A549 (cell line): ENCODE results near the gene RETREG1. TPM values are rescaled to one million over a fixed set of nuclear protein-coding genes. Genes with fewer than 3 reads are reported as not detected.

Experiments
- ATAC-seq, 2 experiments: fragments of 200-7000 bp in 1 of 2; fragments of >200 bp in 1 of 2; cut with Nextera tagmentation in 1 of 2; cut with Tn5 transposase in 1 of 2; 3 replicates each; pipeline versions ENCODE4 v1.8.0 to v1.9.1; 2018 to 2020; ENCODE audit warnings: mild to moderate bottlenecking in 1 of 2, moderate library complexity in 1 of 2
- CTCF ChIA-PET: fragments of 300-600 bp; sonication (Branson Sonifier 250); formaldehyde crosslinking; extraction: SDS; loops from one replicate; lab custom pipeline; 2021; ENCODE audit warnings: antibody characterized with exemption, inconsistent platforms; lab: Yijun Ruan, JAX
- POLR2A ChIA-PET: fragments of 350-600 bp; formaldehyde crosslinking; extraction: SDS; loops from one replicate; lab custom pipeline; 2021; ENCODE audit warnings: antibody characterized with exemption, inconsistent platforms; lab: Yijun Ruan, JAX
- DNase-seq, 2 experiments: peaks; one replicate each; pipeline versions ENCODE4 v3.0.0 to v3.0.0-alpha.2; 2011 to 2016; ENCODE audit warnings: low read depth in 1 of 2, low spot score in 1 of 2
- FAIRE-seq: peaks from 2 replicates; lab custom pipeline; 2011; peaks lifted over from hg19 to GRCh38; lab: Jason Lieb, UNC
- H3K27ac ChIP-seq, 2 experiments: fragments of >200 bp; sonication (Bioruptor Twin); formaldehyde crosslinking; 3 replicates each; pipeline ENCODE4 v1.5.1; 2016 to 2017
- H3K4me1 ChIP-seq: fragments of >200 bp; sonication (Bioruptor Twin); formaldehyde crosslinking; 3 replicates; pipeline ENCODE4 v1.6.1; 2016
- H3K4me2 ChIP-seq: fragments of >200 bp; sonication (Bioruptor Twin); formaldehyde crosslinking; 3 replicates; pipeline ENCODE4 v1.6.1; 2016
- H3K4me3 ChIP-seq: fragments of >200 bp; sonication (Bioruptor Twin); formaldehyde crosslinking; 3 replicates; pipeline ENCODE4 v1.5.1; 2016
- H3K9me3 ChIP-seq: fragments of >200 bp; sonication (Bioruptor Twin); formaldehyde crosslinking; 3 replicates; pipeline ENCODE4 v1.6.1; 2016
- CBX8 ChIP-seq: fragments of 200-600 bp; sonication (generic); IDR thresholded peaks from 2 replicates; pipeline ENCODE4 v1.6.1; 2016
- CHD2 ChIP-seq: fragments of 150-350 bp; IDR thresholded peaks from 2 replicates; pipeline ENCODE4 v1.6.1; 2014; ENCODE audit warnings: low read length; ENCODE audit not compliant: partially characterized antibody
- EHF ChIP-seq: fragments of 250-450 bp; sonication (Bioruptor Pico); IDR thresholded peaks from 2 replicates; pipeline ENCODE4 v1.5.0; 2020; ENCODE audit warnings: mild to moderate bottlenecking
- EHMT2 ChIP-seq: fragments of 200-600 bp; sonication (generic); IDR thresholded peaks from 2 replicates; pipeline ENCODE4 v1.6.1; 2016; ENCODE audit warnings: antibody characterized with exemption, low read depth, mild to moderate bottlenecking, moderate library complexity
- FOXS1 ChIP-seq: fragments of 250-450 bp; sonication (Bioruptor Pico); IDR thresholded peaks from 2 replicates; pipeline ENCODE4 v1.5.0; 2020; ENCODE audit warnings: mild to moderate bottlenecking, moderate library complexity
- GATA3 ChIP-seq: IDR thresholded peaks from 2 replicates; pipeline ENCODE4 v1.6.1; 2012; ENCODE audit warnings: borderline replicate concordance
- JUN ChIP-seq, 2 experiments: fragments of >200 bp; sonication (Bioruptor Twin); formaldehyde crosslinking; IDR thresholded peaks; 2 replicates in 1 of 2; 3 replicates in 1 of 2; pipeline ENCODE4 v1.6.1; 2016 to 2017
- MAFK ChIP-seq: fragments of 450-650 bp; IDR thresholded peaks from 2 replicates; pipeline ENCODE4 v1.6.1; 2014; ENCODE audit not compliant: partially characterized antibody
- MAZ ChIP-seq: fragments of 150-350 bp; IDR thresholded peaks from 2 replicates; pipeline ENCODE4 v1.6.1; 2014; ENCODE audit warnings: antibody characterized with exemption, low read depth, low read length, borderline replicate concordance
- NFE2L2 ChIP-seq: fragments of 150-350 bp; conservative IDR thresholded peaks from 2 replicates; pipeline ENCODE4 v1.6.1; 2014; ENCODE audit warnings: low read length
- PHF8 ChIP-seq: fragments of 200-600 bp; sonication (generic); IDR thresholded peaks from 2 replicates; pipeline ENCODE4 v1.6.1; 2016; ENCODE audit warnings: low read depth, mild to moderate bottlenecking, antibody characterized with exemption, moderate library complexity, borderline replicate concordance
- POLR2A ChIP-seq: IDR thresholded peaks from 2 replicates; pipeline ENCODE4 v1.6.1; 2012; ENCODE audit warnings: mild to moderate bottlenecking, low read length
- POLR2AphosphoS2 ChIP-seq: conservative IDR thresholded peaks from 2 replicates; pipeline ENCODE4 v1.6.1; 2012; ENCODE audit warnings: low read length, improper control_type of control experiment, inconsistent platforms
- RAD21 ChIP-seq, 2 experiments: fragments of >200 bp in 1 of 2; sonication (Bioruptor Twin) in 1 of 2; formaldehyde crosslinking in 1 of 2; IDR thresholded peaks in 1 of 2; conservative IDR thresholded peaks in 1 of 2; 2 replicates in 1 of 2; 3 replicates in 1 of 2; pipeline ENCODE4 v1.6.1; 2012 to 2018; ENCODE audit warnings: inconsistent platforms in 1 of 2
- SMC3 ChIP-seq: fragments of >200 bp; sonication (Bioruptor Twin); formaldehyde crosslinking; IDR thresholded peaks from 3 replicates; pipeline ENCODE4 v1.6.1; 2018; ENCODE audit warnings: inconsistent platforms
- TFCP2L1 ChIP-seq: fragments of 250-450 bp; sonication (Bioruptor Pico); IDR thresholded peaks from 2 replicates; pipeline ENCODE4 v1.5.0; 2021; ENCODE audit warnings: mild to moderate bottlenecking
- ZSCAN20 ChIP-seq: fragments of 250-450 bp; sonication (Bioruptor Pico); IDR thresholded peaks from 2 replicates; pipeline ENCODE4 v1.8.0; 2022; ENCODE audit warnings: mild to moderate bottlenecking, moderate library complexity
- WGBS: methylation state at CpG from one replicate; pipeline ENCODE4 v1.1.6; 2017; ENCODE audit errors: missing lambda C conversion rate; 5-methylcytosine and 5-hydroxymethylcytosine counted together
- polyA plus RNA-seq, 4 experiments: library from polyadenylated mRNA; depleted of rRNA in 3 of 4; stranded (reverse); fragments of >200 nt; fragmentation: RNase III in 1 of 4; extraction: RNeasy Plus Mini Kit Qiagen cat#74134 plus additional on column Dnase treatment in 1 of 4; gene quantifications; 2 replicates in 3 of 4; 3 replicates in 1 of 4; pipeline ENCODE4 v1.2.3, GENCODE V29; 2011 to 2017
- TF ChIP-seq, protein P1 (sequence below): fragments of >200 bp; sonication (Bioruptor Twin); formaldehyde crosslinking; IDR thresholded peaks from 3 replicates; pipeline ENCODE4 v1.5.1; 2016
- TF ChIP-seq, protein P2 (sequence below): fragments of >200 bp; sonication (Bioruptor Twin); formaldehyde crosslinking; IDR thresholded peaks from 3 replicates; pipeline ENCODE4 v1.6.1; 2016
- TF ChIP-seq, protein P3 (sequence below): fragments of 150-350 bp; IDR thresholded peaks from 2 replicates; pipeline ENCODE4 v1.6.1; 2014; ENCODE audit warnings: low read depth, mild to moderate bottlenecking, low read length
- TF ChIP-seq, protein P4 (sequence below): IDR thresholded peaks from 2 replicates; pipeline ENCODE4 v1.6.1; 2012
- TF ChIP-seq, protein P5 (sequence below): fragments of 450-650 bp; IDR thresholded peaks from 2 replicates; pipeline ENCODE4 v1.6.1; 2014; ENCODE audit warnings: antibody characterized with exemption
- TF ChIP-seq, protein P6 (sequence below): IDR thresholded peaks from 2 replicates; pipeline ENCODE4 v1.6.1; 2012

The RETREG1 gene
- polyA plus RNA-seq, 2 of the 4 experiments (the other 2 are of a cell fraction), result 2.1 to 3.4 TPM

DNA sequence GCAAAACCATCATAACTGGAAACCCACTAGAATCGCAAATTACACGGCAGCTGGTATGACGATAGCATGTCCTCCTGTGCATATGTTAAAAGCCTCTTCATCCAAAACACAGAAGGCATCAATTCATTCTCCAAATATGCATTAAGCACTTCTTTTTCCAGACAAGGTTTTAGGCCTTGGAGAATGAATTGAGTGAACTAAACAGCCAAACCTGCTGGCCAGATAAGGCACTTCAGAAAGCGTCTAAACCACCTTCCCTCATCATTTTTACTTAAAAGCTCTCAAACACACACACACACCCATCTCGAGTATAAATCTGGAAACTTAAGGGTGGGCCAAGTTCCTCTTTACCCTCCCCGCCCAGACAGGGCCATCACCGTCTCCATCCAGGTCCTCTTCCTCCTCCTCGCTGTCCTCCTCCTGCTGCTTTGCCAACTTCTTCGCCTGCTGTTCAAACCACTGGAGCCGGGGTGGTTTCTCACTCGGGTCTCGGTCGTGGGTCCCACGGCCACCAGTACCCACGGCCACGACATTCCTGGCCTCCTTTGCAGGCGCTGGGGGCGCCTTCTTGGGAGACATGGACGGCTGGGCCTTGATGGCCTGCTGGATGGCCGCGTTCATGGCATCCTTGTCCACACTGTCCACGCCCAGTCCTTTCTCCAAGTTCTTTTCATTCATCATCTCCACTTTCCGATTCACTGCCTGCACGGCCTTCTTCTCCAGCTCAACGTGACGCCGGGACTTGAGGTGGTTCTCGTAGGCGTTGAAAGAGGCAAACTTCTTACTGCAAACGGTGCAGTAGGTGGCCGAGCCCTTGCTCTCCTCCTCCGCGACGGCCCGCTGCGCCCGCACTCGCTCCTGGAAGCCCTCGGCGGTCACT is 151.9 kb downstream of the RETREG1 start:
- DNase-seq (no peak), FAIRE-seq (no peak), ATAC-seq (peak; percentile 11 to 32; a peak in 4 of 6 replicates)
- CTCF ChIA-PET, result interaction anchor here (0.6 to 1.3 kb wide), 2 partner anchors 13 to 501 kb away, joined by 3 to 4 read pairs; no protein-coding TSS in a partner anchor
- H3K9me3 ChIP-seq, result no peaks in the 10 kb centered on the region
- peak overlapping the region; percentile 70 for H3K4me2 ChIP-seq
- peak overlapping the region; percentile 80 for H3K4me3 ChIP-seq
- POLR2A ChIA-PET, result no interaction called here
- peaks cover 44% of the 10 kb centered on the region for H3K4me1 ChIP-seq
- 13% methylated on average over 33 of the region's 40 CpGs for WGBS
- TF ChIP-seq POLR2AphosphoS2 (no peak), MAZ (no peak), TFCP2L1 (CRISPR knock-in tag) (no peak), NFE2L2 (no peak), MAFK (no peak), FOXS1 (CRISPR knock-in tag) (no peak), SMC3 (no peak), CBX8 (no peak), POLR2A (no peak)
- TF ChIP-seq, protein P1, sequence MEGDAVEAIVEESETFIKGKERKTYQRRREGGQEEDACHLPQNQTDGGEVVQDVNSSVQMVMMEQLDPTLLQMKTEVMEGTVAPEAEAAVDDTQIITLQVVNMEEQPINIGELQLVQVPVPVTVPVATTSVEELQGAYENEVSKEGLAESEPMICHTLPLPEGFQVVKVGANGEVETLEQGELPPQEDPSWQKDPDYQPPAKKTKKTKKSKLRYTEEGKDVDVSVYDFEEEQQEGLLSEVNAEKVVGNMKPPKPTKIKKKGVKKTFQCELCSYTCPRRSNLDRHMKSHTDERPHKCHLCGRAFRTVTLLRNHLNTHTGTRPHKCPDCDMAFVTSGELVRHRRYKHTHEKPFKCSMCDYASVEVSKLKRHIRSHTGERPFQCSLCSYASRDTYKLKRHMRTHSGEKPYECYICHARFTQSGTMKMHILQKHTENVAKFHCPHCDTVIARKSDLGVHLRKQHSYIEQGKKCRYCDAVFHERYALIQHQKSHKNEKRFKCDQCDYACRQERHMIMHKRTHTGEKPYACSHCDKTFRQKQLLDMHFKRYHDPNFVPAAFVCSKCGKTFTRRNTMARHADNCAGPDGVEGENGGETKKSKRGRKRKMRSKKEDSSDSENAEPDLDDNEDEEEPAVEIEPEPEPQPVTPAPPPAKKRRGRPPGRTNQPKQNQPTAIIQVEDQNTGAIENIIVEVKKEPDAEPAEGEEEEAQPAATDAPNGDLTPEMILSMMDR, result no peak
- TF ChIP-seq, protein P2, sequence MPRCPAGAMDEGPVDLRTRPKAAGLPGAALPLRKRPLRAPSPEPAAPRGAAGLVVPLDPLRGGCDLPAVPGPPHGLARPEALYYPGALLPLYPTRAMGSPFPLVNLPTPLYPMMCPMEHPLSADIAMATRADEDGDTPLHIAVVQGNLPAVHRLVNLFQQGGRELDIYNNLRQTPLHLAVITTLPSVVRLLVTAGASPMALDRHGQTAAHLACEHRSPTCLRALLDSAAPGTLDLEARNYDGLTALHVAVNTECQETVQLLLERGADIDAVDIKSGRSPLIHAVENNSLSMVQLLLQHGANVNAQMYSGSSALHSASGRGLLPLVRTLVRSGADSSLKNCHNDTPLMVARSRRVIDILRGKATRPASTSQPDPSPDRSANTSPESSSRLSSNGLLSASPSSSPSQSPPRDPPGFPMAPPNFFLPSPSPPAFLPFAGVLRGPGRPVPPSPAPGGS, result no peak
- H3K27ac ChIP-seq, result peak overlapping the region; percentile 81 to 97

DNA sequence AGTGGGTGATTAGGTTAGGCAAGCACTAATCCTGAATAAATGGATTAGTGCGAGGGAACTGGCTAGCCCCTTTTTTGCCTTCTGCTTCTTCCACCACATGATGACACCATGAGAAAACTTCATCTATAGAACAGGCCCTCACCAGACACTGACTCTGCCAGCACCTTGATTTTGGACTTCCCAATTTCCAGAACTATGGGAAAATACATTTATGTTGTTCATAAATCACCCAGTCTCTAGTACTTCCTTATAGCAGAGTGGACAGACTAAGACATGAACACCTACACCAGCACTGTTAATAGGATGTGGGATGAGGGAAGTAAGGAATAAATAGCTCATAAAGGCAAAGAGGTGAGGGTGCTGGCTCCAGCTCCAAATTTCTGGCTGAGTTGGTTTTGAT is 152.6 kb downstream of the RETREG1 start:
- no peak for FAIRE-seq
- ChIA-PET POLR2A (no interaction called here), CTCF (interaction anchor here (1.3 kb wide), 1 partner anchor 13 kb away, joined by 4 read pairs; no protein-coding TSS in a partner anchor)
- no peaks in the 10 kb centered on the region for H3K9me3 ChIP-seq
- H3K4me3 ChIP-seq, result peak overlapping the region; percentile 80
- H3K4me1 ChIP-seq, result peaks cover 44% of the 10 kb centered on the region
- DNase-seq, result no peak
- H3K4me2 ChIP-seq, result peak overlapping the region; percentile 70
- ATAC-seq, result no peak
- TF ChIP-seq MAFK, result no peak
- TF ChIP-seq, protein P3, sequence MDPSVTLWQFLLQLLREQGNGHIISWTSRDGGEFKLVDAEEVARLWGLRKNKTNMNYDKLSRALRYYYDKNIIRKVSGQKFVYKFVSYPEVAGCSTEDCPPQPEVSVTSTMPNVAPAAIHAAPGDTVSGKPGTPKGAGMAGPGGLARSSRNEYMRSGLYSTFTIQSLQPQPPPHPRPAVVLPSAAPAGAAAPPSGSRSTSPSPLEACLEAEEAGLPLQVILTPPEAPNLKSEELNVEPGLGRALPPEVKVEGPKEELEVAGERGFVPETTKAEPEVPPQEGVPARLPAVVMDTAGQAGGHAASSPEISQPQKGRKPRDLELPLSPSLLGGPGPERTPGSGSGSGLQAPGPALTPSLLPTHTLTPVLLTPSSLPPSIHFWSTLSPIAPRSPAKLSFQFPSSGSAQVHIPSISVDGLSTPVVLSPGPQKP, result no peak
- TF ChIP-seq, all 56 proteins: peak for 0
- H3K27ac ChIP-seq, result no peak overlapping the region; a peak in 1 of 6 replicates
- 71% methylated on average over 1 of the region's 1 CpG for WGBS

DNA sequence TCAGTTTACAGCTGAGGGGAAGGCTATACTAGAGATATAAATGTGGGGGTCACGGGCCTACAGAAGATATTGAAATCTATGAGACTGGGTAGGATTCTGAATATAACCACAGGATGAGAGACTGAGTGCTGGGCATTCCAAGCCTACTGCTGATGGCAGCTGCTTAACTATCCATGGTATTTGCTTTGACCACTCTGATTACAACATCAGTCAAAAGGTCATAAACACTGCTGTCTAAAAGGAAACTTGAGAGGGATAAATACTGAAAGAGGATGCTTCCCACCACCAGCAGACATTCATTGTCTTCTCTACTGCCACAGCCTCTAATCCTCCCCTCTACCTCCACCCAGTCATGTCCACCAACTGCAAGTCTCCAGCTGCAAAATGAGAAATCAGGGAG is 155.0 kb downstream of the RETREG1 start:
- ChIA-PET POLR2A (no interaction called here), CTCF (interaction anchor here (1.2 kb wide), 1 partner anchor 90 kb away, joined by 3 read pairs; no protein-coding TSS in a partner anchor)
- FAIRE-seq (no peak), DNase-seq (no peak), ATAC-seq (no peak)
- H3K4me1 ChIP-seq, result peaks cover 29% of the 10 kb centered on the region
- WGBS, result 94% methylated on average over 1 of the region's 1 CpG
- no peaks in the 10 kb centered on the region for H3K9me3 ChIP-seq
- H3K4me2 ChIP-seq, result no peak overlapping the region; the same call in 2 of the 3 replicates
- no peak overlapping the region for H3K27ac ChIP-seq
- H3K4me3 ChIP-seq, result no peak overlapping the region
- no peak for TF ChIP-seq GATA3
- TF ChIP-seq PHF8, result no peak

DNA sequence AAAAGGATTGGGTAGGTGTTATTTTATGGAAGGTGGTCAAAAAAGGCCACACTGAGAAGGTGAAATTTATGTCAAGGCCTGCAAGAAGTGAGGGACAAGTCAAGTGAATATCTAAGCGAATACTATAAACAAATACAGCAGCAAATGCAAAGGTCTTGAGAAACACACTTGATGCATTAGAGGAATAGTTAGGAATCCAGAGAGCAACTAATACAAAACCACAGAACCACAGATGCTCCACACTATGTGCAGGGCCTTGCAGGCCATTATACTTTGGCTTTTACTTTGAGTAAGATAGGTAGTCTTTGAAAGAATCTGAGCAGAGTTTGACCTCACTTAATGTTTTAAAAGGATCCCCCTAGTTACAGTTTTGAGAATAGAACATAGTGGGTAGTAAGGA is 155.8 kb downstream of the RETREG1 start:
- ChIA-PET POLR2A (no interaction called here), CTCF (no interaction called here)
- Histone ChIP-seq H3K4me1 (peaks cover 27% of the 10 kb centered on the region), H3K4me3 (no peak overlapping the region), H3K4me2 (no peak overlapping the region), H3K9me3 (no peaks in the 10 kb centered on the region), H3K27ac (no peak overlapping the region)
- WGBS, result 93% methylated on average over 1 of the region's 1 CpG
- FAIRE-seq (no peak), ATAC-seq (no peak), DNase-seq (no peak)
- TF ChIP-seq PHF8, result no peak
- TF ChIP-seq CBX8, result no peak
- no peak for TF ChIP-seq JUN (IDR thresholded peaks at IDR 0.05)
- no peak for TF ChIP-seq ZSCAN20 (CRISPR knock-in tag)
- no peak for TF ChIP-seq CHD2
- TF ChIP-seq MAFK, result no peak
- no peak for TF ChIP-seq EHF (CRISPR knock-in tag)
- TF ChIP-seq EHMT2, result no peak
- no peak for TF ChIP-seq RAD21 (conservative IDR thresholded peaks at IDR 0.05 in 1 of 2, IDR thresholded peaks at IDR 0.05 in 1 of 2)
- no peak for TF ChIP-seq TFCP2L1 (CRISPR knock-in tag)
- TF ChIP-seq, protein P4, sequence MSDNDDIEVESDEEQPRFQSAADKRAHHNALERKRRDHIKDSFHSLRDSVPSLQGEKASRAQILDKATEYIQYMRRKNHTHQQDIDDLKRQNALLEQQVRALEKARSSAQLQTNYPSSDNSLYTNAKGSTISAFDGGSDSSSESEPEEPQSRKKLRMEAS, result no peak
- TF ChIP-seq, protein P5, sequence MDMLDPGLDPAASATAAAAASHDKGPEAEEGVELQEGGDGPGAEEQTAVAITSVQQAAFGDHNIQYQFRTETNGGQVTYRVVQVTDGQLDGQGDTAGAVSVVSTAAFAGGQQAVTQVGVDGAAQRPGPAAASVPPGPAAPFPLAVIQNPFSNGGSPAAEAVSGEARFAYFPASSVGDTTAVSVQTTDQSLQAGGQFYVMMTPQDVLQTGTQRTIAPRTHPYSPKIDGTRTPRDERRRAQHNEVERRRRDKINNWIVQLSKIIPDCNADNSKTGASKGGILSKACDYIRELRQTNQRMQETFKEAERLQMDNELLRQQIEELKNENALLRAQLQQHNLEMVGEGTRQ, result no peak
- TF ChIP-seq, protein P6, sequence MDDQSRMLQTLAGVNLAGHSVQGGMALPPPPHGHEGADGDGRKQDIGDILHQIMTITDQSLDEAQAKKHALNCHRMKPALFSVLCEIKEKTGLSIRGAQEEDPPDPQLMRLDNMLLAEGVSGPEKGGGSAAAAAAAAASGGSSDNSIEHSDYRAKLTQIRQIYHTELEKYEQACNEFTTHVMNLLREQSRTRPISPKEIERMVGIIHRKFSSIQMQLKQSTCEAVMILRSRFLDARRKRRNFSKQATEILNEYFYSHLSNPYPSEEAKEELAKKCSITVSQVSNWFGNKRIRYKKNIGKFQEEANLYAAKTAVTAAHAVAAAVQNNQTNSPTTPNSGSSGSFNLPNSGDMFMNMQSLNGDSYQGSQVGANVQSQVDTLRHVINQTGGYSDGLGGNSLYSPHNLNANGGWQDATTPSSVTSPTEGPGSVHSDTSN, result no peak
- TF ChIP-seq FOXS1 (CRISPR knock-in tag), result no peak
